ENCODE measurements around the gene RBM4.
A peak's percentile ranks its signal among the peaks of the same experiment; 100 is the strongest.

Gene RBM4

DNA sequence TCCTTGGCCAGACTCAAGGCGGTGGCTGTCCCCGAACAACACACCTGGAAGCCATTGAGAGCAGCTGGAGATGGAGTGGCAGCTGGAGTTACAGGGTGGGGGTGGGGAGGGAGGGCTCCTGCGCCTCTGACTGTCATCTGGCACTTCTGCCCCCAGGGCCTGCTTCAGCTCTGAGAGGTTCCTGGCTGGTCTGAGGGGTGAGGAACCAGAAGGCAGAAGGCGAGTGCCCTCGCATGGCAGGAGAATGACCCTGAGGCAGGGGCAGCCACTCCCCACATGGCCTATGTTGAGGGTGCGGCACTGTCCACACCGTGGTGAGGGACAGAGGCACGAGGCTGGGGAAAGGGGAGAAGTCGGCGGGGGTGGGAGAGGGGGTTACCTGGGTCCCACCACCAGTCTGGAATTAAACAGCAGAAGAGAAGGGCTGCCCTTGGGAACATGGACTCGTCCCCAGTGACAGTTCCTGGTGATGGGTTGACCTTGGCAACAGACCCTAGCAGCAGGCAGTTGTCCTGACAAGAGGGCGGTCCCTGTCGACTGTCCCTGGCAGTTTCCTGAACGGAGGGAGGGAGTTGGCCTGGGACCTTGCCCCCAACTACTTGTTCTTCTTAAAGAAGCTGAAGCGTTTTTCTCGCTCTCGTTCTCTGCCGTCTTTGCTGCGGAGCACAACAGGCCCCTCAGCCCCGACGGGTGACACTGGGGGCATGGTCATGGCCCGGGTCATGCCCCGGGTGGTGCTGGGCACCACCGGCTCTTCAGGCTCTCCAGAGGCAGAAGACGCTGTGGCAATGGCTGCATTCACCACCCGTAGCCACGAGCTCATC is 47.0 kb downstream of the RBM4 start:
- intact Hi-C loops (cut with DNase I) = no loop called here
- no peak for DNase-seq

DNA sequence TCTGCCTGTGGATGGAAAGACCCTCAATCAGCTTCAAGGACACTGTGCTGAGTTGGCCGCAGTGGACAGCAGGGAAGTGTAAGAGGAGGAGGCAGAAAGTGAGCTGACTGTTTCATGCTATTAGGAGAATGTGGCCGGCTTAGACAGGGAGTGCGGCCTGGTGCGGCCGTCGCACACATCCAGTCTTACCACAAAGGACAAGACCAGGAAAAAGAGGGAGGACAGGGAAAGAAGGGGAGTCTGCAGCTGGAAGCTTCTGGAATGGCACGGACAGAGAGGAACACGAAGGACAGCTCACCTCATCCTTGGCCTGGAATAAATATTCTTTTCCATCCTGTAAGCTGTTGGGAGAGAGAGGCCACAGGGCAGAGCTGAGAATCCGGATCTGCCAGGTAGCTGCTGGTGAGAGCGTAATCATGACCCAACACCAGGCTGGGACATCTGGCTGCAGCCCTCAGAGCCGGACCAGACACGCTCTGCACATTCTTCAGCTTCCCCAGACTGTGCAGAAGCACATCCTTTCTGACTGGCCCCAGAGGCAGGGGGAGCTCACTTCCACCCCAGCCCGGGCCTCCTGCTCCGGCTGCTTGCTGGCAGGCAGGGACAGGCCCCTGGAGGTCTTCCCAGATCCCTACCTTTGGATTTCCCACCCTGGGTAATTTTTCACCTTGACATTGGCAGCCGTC is 47.7 kb downstream of the RBM4 start:
- intact Hi-C loops (cut with DNase I) = no loop called here
- no peak for DNase-seq

DNA sequence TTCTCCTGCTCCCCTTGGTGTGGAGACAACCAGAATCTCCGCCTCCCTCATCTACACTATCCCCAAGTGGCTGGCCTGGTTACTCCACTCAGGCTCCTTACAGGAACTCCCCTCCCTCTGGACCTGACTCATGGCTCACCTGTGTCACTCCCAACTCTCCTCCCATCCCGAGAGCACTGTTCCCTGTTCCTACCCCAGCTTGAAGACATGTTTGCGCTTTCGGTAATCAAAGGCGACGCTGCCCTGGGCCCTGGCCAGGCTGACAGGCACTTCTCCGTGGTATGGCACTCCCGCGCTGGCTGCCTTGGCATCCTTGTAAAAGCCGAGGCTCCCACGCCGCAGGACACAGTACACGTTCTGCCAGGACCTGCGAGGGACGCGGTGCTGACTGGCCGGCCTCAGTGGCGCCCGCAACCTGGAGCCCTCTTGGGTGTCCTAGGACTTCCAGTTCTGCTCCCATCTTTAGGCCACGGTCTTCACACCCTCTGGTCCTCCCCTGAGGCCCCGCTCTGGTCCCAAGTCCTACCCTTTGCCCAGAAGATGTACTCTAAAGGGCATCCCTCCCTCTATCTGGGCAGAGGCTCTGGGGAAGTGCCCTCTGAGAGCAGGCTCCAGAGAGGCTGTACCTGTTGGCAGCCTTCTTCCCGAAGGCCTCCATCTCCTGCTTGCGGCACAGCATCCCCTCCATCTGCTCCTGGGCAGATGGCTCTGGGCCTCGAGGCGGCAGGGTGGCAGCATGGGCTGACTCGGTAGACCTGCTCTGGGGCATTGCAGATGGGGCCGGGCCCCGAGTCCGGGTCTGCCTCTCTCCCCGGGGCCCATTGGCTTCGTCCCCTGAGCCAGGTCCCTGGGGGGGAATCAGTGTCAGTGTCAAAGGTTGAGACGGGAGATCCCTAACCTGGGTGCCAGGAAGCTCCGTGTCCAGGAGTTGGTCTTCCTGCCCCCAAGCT is 48.6 kb downstream of the RBM4 start:
- peak in 1 of 42 donors; percentile 13 for DNase-seq
- intact Hi-C loops (cut with DNase I) = no loop called here

DNA sequence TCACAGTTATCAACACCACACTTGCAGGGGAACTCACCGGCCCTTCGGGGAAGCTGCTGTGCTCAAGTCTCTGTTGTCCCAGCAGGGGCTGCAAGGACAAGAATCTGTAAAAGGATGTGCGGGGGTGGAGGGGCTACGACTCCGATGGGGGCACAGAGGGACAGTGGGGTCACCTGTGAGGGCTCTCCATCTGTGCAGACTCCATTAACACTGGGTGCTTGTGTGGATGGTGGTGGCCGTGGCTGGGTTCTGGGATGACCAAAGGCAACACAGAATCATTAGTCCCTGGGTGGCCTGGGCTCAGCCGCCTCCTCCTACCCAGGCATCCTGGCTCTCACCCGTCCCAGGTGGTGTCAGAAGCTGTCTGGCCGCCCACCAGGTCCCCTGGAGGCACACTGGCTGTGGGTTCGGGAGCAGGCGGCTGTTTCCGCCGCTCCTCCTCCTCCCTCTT is 49.4 kb downstream of the RBM4 start:
- intact Hi-C loops (cut with DNase I) = no loop called here
- peak in 39 of 42 donors; percentile 9 to 83 (median 51) for DNase-seq

DNA sequence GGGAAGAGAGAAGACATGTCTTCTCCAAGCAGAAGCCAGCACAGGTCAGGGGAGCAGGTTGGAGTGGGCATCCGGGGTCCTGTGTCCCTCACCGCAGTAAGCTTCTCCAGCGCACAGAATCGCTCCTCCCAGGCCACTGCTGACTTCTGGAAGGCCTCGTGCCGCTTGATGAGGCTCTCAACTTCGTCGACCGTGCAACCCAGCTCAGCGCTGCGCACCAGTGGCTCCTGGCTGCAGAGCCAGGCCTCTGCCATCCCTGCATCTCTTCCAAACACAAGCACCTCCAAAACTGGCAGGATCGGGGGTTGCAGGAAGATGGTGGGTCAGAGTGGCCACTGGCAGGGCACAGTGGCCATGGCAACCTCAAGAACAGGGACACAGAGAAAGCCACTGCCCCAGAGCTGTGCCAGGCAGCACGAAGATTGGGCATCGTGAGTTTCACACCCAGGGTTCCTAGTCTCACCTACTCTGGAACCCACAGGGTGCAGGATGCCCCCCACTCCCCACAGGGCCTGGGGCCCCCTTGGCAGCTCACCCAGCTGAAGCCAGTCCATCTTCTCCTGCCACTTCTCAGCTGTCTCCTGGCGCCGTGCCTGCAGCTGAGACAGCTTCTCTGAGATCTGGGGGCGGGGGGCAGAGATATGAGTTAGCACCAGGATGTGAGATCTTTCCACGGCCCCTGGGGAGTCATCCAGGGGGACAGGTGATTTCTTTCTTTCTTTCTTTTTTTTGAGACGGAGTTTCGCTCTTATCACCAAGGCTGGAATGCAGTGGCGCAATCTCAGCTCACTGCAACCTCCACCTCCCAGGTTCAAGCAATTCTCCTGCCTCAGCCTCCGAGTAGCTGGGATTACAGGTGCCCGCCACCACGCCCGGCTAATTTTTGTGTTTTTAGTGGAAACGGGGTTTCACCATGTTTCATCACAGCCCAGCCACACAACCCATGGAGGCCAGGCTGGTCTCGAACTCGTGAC is 50.3 kb downstream of the RBM4 start:
- intact Hi-C loops (cut with DNase I) = no loop called here
- no peak for DNase-seq

DNA sequence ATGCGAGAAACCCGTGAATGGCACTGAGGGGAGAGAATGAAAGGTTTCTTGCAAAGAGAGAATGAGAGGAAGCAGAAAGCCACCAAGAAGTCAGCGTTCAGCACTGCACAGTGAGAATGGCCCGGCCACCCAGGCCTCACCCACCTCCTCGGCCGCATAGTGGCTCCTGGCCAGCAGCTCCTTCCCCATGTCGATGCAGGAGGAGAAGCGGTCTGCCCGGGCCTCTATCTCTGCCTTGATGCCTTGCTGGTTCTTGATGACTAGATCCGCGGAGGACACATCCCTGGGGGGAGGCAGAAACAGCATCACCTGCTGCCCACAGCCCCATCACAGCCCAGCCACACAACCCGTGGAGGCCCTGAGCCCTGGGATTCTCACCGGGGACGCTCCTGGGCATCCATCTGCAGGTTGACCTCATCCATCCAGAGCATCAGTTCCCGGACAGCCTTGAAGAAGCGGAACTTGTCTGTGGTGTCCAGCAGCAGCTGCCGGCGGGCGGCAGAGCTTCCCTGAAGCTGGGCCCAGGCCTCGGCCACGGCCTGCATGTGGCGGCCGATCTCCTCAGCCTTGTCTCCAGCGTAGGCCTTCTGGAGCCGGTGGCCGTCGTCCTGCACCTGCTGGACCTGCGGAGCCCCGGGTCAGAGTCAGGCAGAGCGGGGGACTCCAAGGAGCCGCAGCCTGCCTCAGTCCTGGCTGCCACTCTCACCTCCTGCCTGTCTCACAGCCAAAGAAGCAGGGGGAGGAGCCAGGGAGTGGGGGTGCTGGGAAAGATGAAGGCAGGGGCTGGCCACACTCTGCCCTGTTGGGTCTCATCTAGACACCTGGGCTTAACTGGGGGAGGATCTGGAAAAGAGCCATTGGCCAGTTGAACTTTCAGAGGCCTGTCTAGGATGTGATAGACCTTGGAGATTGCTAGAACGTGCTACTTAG is 51.4 kb downstream of the RBM4 start:
- intact Hi-C loops (cut with DNase I) = loop anchor here (5.0 kb wide), 1 partner anchor 142 kb away; no protein-coding TSS in a partner anchor
- DNase-seq = no peak

DNA sequence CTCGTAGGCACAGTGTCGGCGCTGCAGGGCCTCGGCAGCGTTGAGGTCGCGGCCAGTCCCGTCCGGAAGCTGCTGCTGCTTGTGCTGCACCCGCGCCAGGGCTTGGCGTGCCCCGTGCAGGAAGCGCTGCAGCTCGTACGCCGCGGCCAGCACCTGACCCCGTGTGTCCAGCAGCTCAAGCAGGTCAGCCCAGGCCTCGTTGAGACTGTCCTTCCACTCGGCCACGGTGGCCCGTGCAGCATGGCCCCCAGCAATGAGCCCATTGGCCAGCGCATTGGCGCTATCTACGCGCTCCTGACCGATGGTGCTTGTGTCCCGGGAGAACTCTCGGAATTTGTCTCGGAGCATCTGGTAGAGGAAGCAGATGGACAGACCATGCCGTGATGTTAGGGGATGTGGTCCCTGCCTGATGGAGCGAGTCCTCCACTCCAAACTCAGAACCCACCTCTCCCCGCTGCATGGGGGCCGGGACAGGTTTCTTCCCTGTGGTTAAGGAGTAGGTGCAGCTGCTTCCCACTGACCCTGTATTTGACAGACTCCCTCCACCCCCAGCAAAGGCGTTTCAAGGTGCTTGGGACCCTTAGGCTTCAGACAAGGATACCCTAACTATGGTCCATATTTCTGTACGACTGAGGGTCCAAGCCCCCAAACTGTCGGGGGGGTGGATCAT is 52.9 kb downstream of the RBM4 start:
- DNase-seq = no peak
- intact Hi-C loops (cut with DNase I) = loop anchor here (5.0 kb wide), 1 partner anchor 141 kb away; no protein-coding TSS in a partner anchor

DNA sequence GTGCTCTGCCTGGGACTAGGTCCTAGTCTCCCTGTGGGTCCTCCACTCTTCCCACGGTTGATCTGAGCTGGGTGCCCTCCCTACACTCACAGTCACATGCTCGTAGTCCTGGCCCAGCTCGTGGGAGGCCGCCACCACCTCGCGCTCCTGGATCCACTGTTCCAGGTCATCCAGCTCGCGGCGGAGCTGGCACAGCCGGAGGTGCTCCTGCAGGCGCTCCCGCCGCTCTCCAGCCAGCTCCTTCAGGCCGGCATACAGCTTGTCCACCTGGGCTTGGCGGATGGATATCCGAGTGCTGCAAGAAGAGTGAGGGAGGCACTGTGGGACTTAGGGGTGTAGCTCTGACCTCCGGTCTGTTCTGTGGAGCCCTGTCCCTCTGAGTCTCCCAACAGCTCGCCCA is 53.9 kb downstream of the RBM4 start:
- intact Hi-C loops (cut with DNase I) = loop anchor here (5.0 kb wide), 1 partner anchor 140 kb away; no protein-coding TSS in a partner anchor

DNA sequence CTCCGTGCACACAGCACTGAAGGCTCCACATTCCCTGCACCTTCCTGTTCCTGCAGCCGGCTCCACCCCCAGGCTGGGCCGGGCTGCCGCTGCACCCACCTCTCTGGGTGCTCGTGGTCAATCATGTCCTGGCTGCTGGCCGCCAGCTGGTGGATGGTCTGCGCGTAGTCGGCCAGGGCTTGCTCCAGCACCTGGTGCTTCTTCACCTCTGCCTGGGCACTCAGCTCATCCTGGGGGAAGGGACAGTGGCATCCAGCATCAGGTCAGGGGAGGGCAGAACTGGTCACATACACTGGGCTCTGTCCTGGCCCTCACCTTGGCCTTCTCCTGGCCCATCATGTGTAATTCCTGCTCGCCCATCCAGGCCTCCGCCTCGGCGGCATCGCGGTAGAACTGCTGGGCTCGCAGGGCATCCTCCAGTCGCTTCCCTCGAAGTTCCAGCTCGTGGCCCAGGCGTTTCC is 54.4 kb downstream of the RBM4 start:
- DNase-seq = no peak
- intact Hi-C loops (cut with DNase I) = loop anchor here (5.0 kb wide), 1 partner anchor 139 kb away; no protein-coding TSS in a partner anchor

More for the DNA sequence above, 53.9 kb downstream of the RBM4 start:
- DNase-seq = peak in 2 of 42 donors; percentile 14 to 22

DNA sequence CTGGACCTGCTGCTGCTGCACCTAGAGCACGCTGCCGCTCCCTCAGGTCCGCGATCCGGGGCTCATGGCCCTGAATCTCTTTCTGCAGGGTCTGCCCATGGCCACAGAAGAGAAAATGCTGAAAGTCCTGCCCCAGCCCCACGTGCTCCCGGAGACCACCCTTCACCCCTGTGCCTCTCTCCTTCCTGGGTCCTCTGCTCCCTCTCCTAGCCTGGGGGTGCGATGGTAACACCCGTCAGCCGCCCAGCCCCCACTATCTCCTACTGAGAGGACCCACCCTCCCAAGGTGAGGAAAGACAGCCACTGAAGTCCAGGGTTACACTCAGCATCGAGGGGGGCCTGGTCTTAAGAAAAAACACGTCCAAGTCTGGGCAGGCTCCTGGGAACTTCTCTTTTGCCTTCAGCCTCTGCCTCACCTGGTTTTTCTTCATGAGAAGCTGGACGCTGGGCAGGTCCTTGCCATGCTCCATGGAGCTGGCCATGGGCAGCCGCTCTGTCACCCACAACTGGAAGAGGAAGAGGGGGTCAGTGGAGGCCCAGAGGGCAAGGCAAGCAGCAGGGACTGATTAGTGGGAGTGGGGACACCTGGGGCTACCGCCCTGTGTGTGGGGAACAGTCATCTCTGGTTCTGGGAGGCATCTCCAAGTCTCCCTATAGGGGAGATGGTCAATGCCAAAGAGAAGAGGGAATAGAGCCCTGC is 55.0 kb downstream of the RBM4 start:
- DNase-seq = no peak
- intact Hi-C loops (cut with DNase I) = loop anchor here (5.0 kb wide), 1 partner anchor 139 kb away; no protein-coding TSS in a partner anchor

DNA sequence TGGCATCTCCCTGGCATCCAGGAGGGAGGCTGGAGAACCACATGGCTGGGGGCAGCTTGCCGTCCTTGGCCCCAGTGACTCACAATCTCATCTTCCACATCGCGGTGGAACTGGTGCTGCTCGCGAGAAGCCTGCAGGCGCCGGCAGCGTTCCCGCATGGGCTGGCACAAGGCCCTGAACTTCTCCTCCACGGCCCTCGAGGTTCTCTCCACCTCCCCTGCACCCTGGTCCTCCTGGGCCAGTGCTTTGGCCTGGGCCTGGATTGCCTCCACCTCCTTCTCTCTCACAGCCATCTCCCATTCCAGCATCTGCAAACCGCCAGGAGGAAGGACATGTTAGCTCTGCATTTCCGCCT is 55.5 kb downstream of the RBM4 start:
- DNase-seq = no peak
- intact Hi-C loops (cut with DNase I) = loop anchor here (5.0 kb wide), 1 partner anchor 138 kb away; no protein-coding TSS in a partner anchor

DNA sequence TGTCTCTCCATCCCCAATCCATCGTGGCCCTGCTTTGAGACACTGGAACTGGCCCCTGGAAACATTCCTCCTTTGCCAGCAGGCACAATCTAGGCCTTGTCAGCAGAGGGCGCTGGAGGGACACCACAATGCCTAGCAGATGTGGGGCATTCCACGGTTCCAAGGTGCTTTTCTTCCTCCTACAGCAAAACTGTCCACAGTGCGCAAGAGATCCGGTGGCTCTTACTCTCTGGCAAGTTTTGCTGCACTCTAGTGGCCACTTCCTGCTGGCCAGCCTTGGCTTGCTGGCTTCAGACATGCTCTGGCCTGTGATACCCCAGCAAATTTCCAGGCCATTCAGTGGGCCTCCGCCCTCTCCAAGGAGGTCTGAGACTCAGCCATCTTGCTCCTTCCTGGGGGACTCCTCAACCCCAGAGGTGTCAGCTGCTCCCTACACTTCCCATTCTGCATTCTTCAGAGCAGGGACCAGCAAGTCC is 56.3 kb downstream of the RBM4 start:
- intact Hi-C loops (cut with DNase I) = loop anchor here (5.0 kb wide), 1 partner anchor 138 kb away; no protein-coding TSS in a partner anchor
- DNase-seq = peak; percentile 70 to 93 (median 86)

All from head of caudate nucleus (tissue), 42 donors.